ENCODE data around the gene S100A14. TPM values are rescaled to one million over a fixed set of nuclear protein-coding genes. Genes with fewer than 3 reads are reported as not detected.

Gene S100A14
- polyA plus RNA-seq, 2 of the 4 experiments (the other 2 are of a cell fraction), result 0.21 TPM

DNA sequence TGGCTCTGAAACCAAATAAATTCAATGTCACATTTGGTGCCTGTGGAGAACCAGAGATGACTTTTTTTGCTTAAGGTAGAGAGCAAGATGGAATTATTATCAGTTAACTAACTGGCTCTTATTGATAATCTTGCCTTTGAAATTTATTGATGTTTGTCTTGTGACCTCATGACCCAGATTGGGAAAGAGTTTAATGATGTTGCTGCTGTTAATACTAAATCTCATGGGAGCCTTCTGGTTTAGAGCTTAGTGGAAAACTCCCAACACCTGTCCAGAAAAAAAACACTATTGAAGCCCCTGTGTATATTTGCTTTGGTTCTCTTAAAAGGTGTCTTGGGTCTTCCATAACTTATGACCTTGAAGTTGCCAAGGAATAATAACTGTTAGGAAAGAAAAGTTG, 27.7 kb upstream of the S100A14 start:
- TF ChIP-seq FOSL2 (IDR thresholded peaks at IDR 0.05) (no peak), FOSL2 (CRISPR knock-in tag; IDR thresholded peaks at IDR 0.05) (no peak)
- peaks cover 5% of the 10 kb centered on the region; the same call in 1 of the 3 replicates for H3K4me1 ChIP-seq
- DNase-seq (ENCODE audit: low read depth in 1 of 2, low spot score in 1 of 2) (no peak), ATAC-seq (no peak), FAIRE-seq (no peak)
- H3K4me3 ChIP-seq, result no peak overlapping the region
- ChIA-PET CTCF (interaction anchor here (0.5 to 6.3 kb wide), 13 partner anchors 7 to 292 kb away, joined by 3 to 35 read pairs (median 3); partner anchors contain the start of genes CHTOP, S100A1 and S100A13), POLR2A (interaction anchor here (2.1 to 5.1 kb wide), 2 partner anchors 9 kb away, joined by 5 to 48 read pairs; partner anchors contain the start of gene CHTOP)
- no peak overlapping the region for H3K27ac ChIP-seq
- no peaks in the 10 kb centered on the region for H3K9me3 ChIP-seq
- H3K4me2 ChIP-seq, result no peak overlapping the region

DNA sequence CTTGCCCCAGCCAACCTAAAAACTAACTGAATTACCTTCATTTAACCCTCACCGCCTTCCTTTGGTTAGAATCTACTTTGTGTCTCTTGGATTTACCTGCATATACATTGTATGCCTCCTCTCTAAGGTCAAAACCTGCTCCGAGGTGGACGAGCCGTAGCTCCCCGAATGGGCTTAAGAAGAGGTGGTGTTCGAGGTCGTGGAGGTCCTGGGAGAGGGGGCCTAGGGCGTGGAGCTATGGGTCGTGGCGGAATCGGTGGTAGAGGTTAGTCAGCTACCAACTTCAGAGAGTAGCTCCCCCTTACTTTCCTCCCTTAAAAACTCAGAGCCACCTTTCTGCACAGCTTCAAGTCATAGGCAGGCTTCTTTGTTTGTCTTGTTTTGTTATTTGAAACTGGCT, 27.0 kb upstream of the S100A14 start:
- H3K4me1 ChIP-seq, result peaks cover 5% of the 10 kb centered on the region; the same call in 1 of the 3 replicates
- ATAC-seq, result no peak
- no peak for FAIRE-seq
- no peak overlapping the region for H3K27ac ChIP-seq
- H3K4me2 ChIP-seq, result no peak overlapping the region
- 91% methylated on average over 11 of the region's 11 CpGs for WGBS (ENCODE audit: missing lambda C conversion rate)
- ChIA-PET CTCF (interaction anchor here (0.5 to 3.2 kb wide), 10 partner anchors 8 to 291 kb away, joined by 3 to 22 read pairs (median 3); partner anchors contain the start of genes S100A1 and S100A13), POLR2A (interaction anchor here (2.1 to 5.1 kb wide), 2 partner anchors 9 to 10 kb away, joined by 5 to 48 read pairs; partner anchors contain the start of gene CHTOP)
- no peaks in the 10 kb centered on the region for H3K9me3 ChIP-seq
- H3K4me3 ChIP-seq, result no peak overlapping the region
- TF ChIP-seq NFE2L2 (conservative IDR thresholded peaks at IDR 0.05; ENCODE audit: low read length) (no peak), CHD2 (IDR thresholded peaks at IDR 0.05; ENCODE audit: low read length, partially characterized antibody) (no peak), PHF8 (IDR thresholded peaks at IDR 0.05; ENCODE audit: borderline replicate concordance, low read depth) (no peak), KDM1A (IDR thresholded peaks at IDR 0.05; ENCODE audit: low read depth) (no peak), POLR2A (IDR thresholded peaks at IDR 0.05; ENCODE audit: low read length) (no peak), BHLHE40 (IDR thresholded peaks at IDR 0.05; ENCODE audit: low read depth, low read length) (no peak), NPAS2 (CRISPR knock-in tag; IDR thresholded peaks at IDR 0.05; ENCODE audit: borderline replicate concordance) (no peak), HOXB5 (CRISPR knock-in tag; IDR thresholded peaks at IDR 0.05) (no peak), FOSL2 (IDR thresholded peaks at IDR 0.05) (no peak), FOSL2 (CRISPR knock-in tag; IDR thresholded peaks at IDR 0.05) (no peak), ESRRA (IDR thresholded peaks at IDR 0.05; ENCODE audit: borderline replicate concordance, low read length) (no peak), MAZ (IDR thresholded peaks at IDR 0.05; ENCODE audit: borderline replicate concordance, low read depth, low read length) (no peak), EHF (CRISPR knock-in tag; IDR thresholded peaks at IDR 0.05) (no peak), ZNF302 (CRISPR knock-in tag; IDR thresholded peaks at IDR 0.05) (no peak), RAD21 (conservative IDR thresholded peaks at IDR 0.05 in 1 of 2, IDR thresholded peaks at IDR 0.05 in 1 of 2) (no peak)
- TF ChIP-seq, protein P1, sequence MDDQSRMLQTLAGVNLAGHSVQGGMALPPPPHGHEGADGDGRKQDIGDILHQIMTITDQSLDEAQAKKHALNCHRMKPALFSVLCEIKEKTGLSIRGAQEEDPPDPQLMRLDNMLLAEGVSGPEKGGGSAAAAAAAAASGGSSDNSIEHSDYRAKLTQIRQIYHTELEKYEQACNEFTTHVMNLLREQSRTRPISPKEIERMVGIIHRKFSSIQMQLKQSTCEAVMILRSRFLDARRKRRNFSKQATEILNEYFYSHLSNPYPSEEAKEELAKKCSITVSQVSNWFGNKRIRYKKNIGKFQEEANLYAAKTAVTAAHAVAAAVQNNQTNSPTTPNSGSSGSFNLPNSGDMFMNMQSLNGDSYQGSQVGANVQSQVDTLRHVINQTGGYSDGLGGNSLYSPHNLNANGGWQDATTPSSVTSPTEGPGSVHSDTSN (IDR thresholded peaks at IDR 0.05), result no peak
- TF ChIP-seq, protein P2, sequence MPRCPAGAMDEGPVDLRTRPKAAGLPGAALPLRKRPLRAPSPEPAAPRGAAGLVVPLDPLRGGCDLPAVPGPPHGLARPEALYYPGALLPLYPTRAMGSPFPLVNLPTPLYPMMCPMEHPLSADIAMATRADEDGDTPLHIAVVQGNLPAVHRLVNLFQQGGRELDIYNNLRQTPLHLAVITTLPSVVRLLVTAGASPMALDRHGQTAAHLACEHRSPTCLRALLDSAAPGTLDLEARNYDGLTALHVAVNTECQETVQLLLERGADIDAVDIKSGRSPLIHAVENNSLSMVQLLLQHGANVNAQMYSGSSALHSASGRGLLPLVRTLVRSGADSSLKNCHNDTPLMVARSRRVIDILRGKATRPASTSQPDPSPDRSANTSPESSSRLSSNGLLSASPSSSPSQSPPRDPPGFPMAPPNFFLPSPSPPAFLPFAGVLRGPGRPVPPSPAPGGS (IDR thresholded peaks at IDR 0.05), result no peak
- TF ChIP-seq, protein P3, sequence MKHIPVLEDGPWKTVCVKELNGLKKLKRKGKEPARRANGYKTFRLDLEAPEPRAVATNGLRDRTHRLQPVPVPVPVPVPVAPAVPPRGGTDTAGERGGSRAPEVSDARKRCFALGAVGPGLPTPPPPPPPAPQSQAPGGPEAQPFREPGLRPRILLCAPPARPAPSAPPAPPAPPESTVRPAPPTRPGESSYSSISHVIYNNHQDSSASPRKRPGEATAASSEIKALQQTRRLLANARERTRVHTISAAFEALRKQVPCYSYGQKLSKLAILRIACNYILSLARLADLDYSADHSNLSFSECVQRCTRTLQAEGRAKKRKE (CRISPR knock-in tag; IDR thresholded peaks at IDR 0.05; ENCODE audit: low read depth), result no peak
- TF ChIP-seq, protein P4, sequence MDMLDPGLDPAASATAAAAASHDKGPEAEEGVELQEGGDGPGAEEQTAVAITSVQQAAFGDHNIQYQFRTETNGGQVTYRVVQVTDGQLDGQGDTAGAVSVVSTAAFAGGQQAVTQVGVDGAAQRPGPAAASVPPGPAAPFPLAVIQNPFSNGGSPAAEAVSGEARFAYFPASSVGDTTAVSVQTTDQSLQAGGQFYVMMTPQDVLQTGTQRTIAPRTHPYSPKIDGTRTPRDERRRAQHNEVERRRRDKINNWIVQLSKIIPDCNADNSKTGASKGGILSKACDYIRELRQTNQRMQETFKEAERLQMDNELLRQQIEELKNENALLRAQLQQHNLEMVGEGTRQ (IDR thresholded peaks at IDR 0.05), result no peak
- TF ChIP-seq, protein P5, sequence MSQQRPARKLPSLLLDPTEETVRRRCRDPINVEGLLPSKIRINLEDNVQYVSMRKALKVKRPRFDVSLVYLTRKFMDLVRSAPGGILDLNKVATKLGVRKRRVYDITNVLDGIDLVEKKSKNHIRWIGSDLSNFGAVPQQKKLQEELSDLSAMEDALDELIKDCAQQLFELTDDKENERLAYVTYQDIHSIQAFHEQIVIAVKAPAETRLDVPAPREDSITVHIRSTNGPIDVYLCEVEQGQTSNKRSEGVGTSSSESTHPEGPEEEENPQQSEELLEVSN (IDR thresholded peaks at IDR 0.05; ENCODE audit: borderline replicate concordance, low read depth), result no peak
- no peak for DNase-seq (ENCODE audit: low read depth in 1 of 2, low spot score in 1 of 2)

Data from A549 (cell line).